Fibroblast of skin of right biceps (primary cell): ENCODE measurements around the gene LRMDA.

Experiments
- DNase-seq: peaks from one replicate; pipeline ENCODE4 v3.0.0-alpha.2; 2013

LRMDA gene

GRCh38 chr10:75938380-75939122 lies 507.1 kb downstream of the LRMDA start:
- no peak for DNase-seq

GRCh38 chr10:75939541-75939940 lies 508.1 kb downstream of the LRMDA start:
- no peak for DNase-seq

GRCh38 chr10:75940742-75941141 lies 509.3 kb downstream of the LRMDA start:
- DNase-seq: no peak

- DNase-seq: no peak
Observed at GRCh38 chr10:75941223-75941801, 509.9 kb downstream of the LRMDA start.

GRCh38 chr10:75944061-75944460 lies 512.6 kb downstream of the LRMDA start:
- DNase-seq: no peak

- no peak for DNase-seq
Observed at GRCh38 chr10:75948583-75948982, 517.2 kb downstream of the LRMDA start.

- no peak for DNase-seq
Observed at GRCh38 chr10:75950307-75950706, 518.9 kb downstream of the LRMDA start.

- no peak for DNase-seq
Observed at GRCh38 chr10:75950997-75951589, 519.7 kb downstream of the LRMDA start.

GRCh38 chr10:75951627-75952026 lies 520.2 kb downstream of the LRMDA start:
- no peak for DNase-seq

GRCh38 chr10:75952093-75952492 lies 520.7 kb downstream of the LRMDA start:
- no peak for DNase-seq

GRCh38 chr10:75954486-75954885 lies 523.1 kb downstream of the LRMDA start:
- DNase-seq: no peak

GRCh38 chr10:75955973-75956502 lies 524.6 kb downstream of the LRMDA start:
- no peak for DNase-seq

GRCh38 chr10:75956624-75957023 lies 525.2 kb downstream of the LRMDA start:
- DNase-seq: peak; percentile 27

GRCh38 chr10:75957314-75958120 lies 526.1 kb downstream of the LRMDA start:
- no peak for DNase-seq

- DNase-seq: peak; percentile 98
Observed at GRCh38 chr10:75959209-75959608, 527.8 kb downstream of the LRMDA start.

GRCh38 chr10:75959912-75960311 lies 528.5 kb downstream of the LRMDA start:
- DNase-seq: no peak

GRCh38 chr10:75962395-75963061 lies 531.1 kb downstream of the LRMDA start:
- no peak for DNase-seq

- peak; percentile 25 for DNase-seq
Observed at GRCh38 chr10:75967491-75967890, 536.1 kb downstream of the LRMDA start.

- no peak for DNase-seq
Observed at GRCh38 chr10:75969031-75969430, 537.6 kb downstream of the LRMDA start.

- DNase-seq: peak; percentile 74
Observed at GRCh38 chr10:75971402-75972211, 540.2 kb downstream of the LRMDA start.

- DNase-seq: peak; percentile 70
Observed at GRCh38 chr10:75972491-75973276, 541.3 kb downstream of the LRMDA start.
